ENCODE results near the gene GRM5.
"Not testable (repeated sequence)": the region's sequence is repeated elsewhere in the genome, so short reads cannot be mapped to it uniquely, and the experiment has no call there.

GRM5 gene

DNA sequence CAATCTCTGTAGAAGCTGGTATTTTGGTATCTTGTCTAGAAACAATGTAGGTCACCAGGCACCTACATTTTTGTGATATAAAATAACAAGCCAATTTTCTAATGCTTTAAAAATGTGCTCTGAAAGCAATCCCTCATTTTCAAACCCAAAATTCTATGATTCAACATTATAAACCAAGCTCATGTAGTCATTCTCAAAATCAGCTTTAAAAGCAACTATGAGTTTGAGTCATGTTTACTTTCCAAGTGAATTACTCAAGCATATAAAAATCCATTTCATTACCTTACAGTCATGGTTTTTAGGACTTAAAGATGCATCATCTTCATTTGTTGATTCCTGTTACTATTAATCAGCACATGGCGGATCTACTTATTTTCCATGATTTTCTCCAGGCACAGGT is 216.4 kb downstream of the GRM5 start:
- no peaks in the 10 kb centered on the region for H3K9me3 ChIP-seq (ENCODE audit: control insufficient read depth, low read length)
- no peaks in the 10 kb centered on the region for H3K4me1 ChIP-seq (ENCODE audit: control insufficient read depth, insufficient read depth, low read length, poor library complexity, severe bottlenecking)
- H3K27ac ChIP-seq (ENCODE audit: insufficient read depth, low read length, poor library complexity, severe bottlenecking) = no peak overlapping the region
- no peaks in the 10 kb centered on the region for H3K36me3 ChIP-seq (ENCODE audit: control insufficient read depth, insufficient read depth, low read length)
- DNase-seq = no peak
- H3K27me3 ChIP-seq (replicated peaks; ENCODE audit: control insufficient read depth, insufficient read depth, low read length, poor library complexity, severe bottlenecking) = no peaks in the 10 kb centered on the region
- no peak overlapping the region for H3K4me3 ChIP-seq (ENCODE audit: insufficient read depth, low read depth, low read length, poor library complexity, severe bottlenecking)

DNA sequence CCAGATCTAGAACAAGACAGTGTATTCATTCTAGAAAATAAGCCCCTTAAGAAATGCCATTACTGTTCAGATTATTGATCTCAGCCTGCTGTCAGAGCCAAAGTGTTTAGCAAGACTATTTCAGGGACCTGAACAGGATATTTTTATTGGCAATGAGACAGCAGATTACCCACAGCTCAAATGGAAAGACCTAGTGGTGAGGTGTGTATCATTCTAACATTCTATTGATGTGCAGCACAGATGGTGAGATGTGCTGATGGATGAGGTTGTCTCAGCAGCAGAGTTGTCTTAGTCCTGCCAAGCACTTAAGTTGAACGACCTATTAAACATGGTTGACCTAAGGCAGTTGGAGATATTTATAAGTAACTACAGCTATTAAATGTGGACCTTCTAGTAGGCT is 219.5 kb downstream of the GRM5 start:
- not testable (repeated sequence) for H3K36me3 ChIP-seq (ENCODE audit: control insufficient read depth, insufficient read depth, low read length); H3K9me3 ChIP-seq (ENCODE audit: control insufficient read depth, low read length)

DNA sequence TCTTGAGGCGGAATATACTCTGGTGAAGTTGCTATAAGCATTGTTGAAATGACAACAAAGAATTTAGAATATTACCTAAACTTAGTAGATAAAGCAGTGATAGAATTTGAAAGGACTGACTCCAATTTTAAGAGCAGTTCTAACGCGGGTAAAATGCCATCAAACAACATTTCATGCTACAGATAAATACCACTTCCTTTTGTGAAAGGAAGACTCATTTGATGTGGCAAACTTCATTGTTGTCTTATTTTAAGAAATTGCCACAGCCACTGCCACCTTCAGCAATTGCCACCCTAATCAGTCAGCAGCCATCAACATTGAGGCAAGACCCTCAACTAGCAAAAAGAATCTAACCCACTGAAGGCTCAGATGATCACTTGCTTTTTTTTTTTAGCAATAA is 220.8 kb downstream of the GRM5 start:
- H3K27ac ChIP-seq (ENCODE audit: insufficient read depth, low read length, poor library complexity, severe bottlenecking); H3K4me3 ChIP-seq (ENCODE audit: insufficient read depth, low read depth, low read length, poor library complexity, severe bottlenecking); DNase-seq; H3K27me3 ChIP-seq (replicated peaks; ENCODE audit: control insufficient read depth, insufficient read depth, low read length, poor library complexity, severe bottlenecking); H3K4me1 ChIP-seq (ENCODE audit: control insufficient read depth, insufficient read depth, low read length, poor library complexity, severe bottlenecking); H3K36me3 ChIP-seq (ENCODE audit: control insufficient read depth, insufficient read depth, low read length); H3K9me3 ChIP-seq (ENCODE audit: control insufficient read depth, low read length): not testable (repeated sequence)

More for the DNA sequence above, 219.5 kb downstream of the GRM5 start:
- H3K27ac ChIP-seq (ENCODE audit: insufficient read depth, low read length, poor library complexity, severe bottlenecking); H3K27me3 ChIP-seq (replicated peaks; ENCODE audit: control insufficient read depth, insufficient read depth, low read length, poor library complexity, severe bottlenecking); H3K4me3 ChIP-seq (ENCODE audit: insufficient read depth, low read depth, low read length, poor library complexity, severe bottlenecking); DNase-seq; H3K4me1 ChIP-seq (ENCODE audit: control insufficient read depth, insufficient read depth, low read length, poor library complexity, severe bottlenecking): not testable (repeated sequence)

DNA sequence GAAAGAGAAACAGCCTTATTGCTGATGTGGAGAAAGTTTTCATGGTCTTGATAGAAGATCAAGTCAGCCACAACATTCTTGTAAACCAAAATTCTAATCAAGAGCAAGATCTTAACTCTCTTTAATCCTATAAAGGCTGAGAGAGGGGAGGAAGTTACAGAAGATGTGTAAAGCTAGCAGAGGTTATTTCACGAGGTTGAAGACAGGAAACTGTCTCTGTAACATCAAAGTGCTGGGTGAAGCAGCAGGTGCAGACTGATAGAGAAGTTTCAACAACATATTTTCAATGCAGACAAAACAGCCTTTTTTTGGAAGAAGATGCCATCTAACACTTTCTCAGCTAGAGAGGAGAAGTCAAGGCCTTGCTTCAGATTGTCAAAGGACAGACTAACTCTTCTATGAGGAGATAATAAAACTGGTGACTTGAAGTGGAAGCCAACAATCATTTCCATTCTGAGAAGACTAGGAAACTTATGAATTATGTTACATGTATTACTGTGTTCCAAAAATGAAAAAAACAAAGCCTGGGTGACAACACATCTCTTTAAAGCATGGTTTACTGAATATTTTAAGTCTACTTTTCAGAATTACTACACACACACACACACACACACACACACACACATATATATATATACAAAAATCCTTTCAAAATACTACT is 221.9 kb downstream of the GRM5 start:
- not testable (repeated sequence) for DNase-seq; H3K4me1 ChIP-seq (ENCODE audit: control insufficient read depth, insufficient read depth, low read length, poor library complexity, severe bottlenecking); H3K4me3 ChIP-seq (ENCODE audit: insufficient read depth, low read depth, low read length, poor library complexity, severe bottlenecking); H3K27ac ChIP-seq (ENCODE audit: insufficient read depth, low read length, poor library complexity, severe bottlenecking); H3K27me3 ChIP-seq (replicated peaks; ENCODE audit: control insufficient read depth, insufficient read depth, low read length, poor library complexity, severe bottlenecking); H3K36me3 ChIP-seq (ENCODE audit: control insufficient read depth, insufficient read depth, low read length); H3K9me3 ChIP-seq (ENCODE audit: control insufficient read depth, low read length)

DNA sequence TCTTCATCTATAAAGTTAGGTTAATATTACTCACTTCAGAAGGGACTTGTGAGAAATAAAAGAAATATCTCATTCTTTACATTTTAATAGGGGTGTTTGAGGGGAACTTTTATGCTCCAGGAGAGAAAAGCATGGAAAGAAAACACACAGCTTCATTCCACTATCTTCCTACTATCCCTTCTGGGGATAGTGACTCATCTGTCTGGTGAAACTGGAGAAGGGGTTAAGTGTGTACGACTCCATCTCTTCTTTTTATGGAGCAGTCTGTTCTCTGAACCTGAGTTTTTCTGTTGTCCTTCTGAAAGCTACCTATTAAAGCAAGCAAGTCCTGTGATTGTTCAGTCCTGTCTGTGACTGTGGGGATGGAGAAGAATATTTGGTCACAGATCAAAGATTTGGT is 227.6 kb downstream of the GRM5 start:
- not testable (repeated sequence) for H3K36me3 ChIP-seq (ENCODE audit: control insufficient read depth, insufficient read depth, low read length); H3K4me1 ChIP-seq (ENCODE audit: control insufficient read depth, insufficient read depth, low read length, poor library complexity, severe bottlenecking); H3K4me3 ChIP-seq (ENCODE audit: insufficient read depth, low read depth, low read length, poor library complexity, severe bottlenecking); H3K27ac ChIP-seq (ENCODE audit: insufficient read depth, low read length, poor library complexity, severe bottlenecking); DNase-seq; H3K9me3 ChIP-seq (ENCODE audit: control insufficient read depth, low read length); H3K27me3 ChIP-seq (replicated peaks; ENCODE audit: control insufficient read depth, insufficient read depth, low read length, poor library complexity, severe bottlenecking)

DNA sequence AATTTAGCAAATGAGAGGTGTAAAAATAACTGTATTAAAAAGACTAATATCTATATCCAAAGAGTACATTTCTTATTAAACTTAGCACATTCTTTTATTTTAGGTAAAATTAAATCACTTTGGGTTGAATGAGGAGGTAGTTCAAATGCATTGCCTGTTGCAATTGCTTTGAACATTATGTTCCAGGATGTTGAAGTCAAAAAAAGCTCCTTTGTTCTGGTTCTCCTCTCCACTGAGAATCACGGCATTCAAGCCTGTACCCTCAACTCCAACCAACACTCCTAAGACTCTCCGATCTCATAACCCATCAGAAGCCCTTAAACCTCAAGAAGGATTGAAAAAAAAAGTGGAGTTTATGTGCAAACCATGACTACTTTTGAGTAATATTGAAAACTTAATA is 230.1 kb downstream of the GRM5 start:
- H3K36me3 ChIP-seq (ENCODE audit: control insufficient read depth, insufficient read depth, low read length); H3K27me3 ChIP-seq (replicated peaks; ENCODE audit: control insufficient read depth, insufficient read depth, low read length, poor library complexity, severe bottlenecking); H3K9me3 ChIP-seq (ENCODE audit: control insufficient read depth, low read length); H3K4me3 ChIP-seq (ENCODE audit: insufficient read depth, low read depth, low read length, poor library complexity, severe bottlenecking); H3K4me1 ChIP-seq (ENCODE audit: control insufficient read depth, insufficient read depth, low read length, poor library complexity, severe bottlenecking); DNase-seq; H3K27ac ChIP-seq (ENCODE audit: insufficient read depth, low read length, poor library complexity, severe bottlenecking): not testable (repeated sequence)

DNA sequence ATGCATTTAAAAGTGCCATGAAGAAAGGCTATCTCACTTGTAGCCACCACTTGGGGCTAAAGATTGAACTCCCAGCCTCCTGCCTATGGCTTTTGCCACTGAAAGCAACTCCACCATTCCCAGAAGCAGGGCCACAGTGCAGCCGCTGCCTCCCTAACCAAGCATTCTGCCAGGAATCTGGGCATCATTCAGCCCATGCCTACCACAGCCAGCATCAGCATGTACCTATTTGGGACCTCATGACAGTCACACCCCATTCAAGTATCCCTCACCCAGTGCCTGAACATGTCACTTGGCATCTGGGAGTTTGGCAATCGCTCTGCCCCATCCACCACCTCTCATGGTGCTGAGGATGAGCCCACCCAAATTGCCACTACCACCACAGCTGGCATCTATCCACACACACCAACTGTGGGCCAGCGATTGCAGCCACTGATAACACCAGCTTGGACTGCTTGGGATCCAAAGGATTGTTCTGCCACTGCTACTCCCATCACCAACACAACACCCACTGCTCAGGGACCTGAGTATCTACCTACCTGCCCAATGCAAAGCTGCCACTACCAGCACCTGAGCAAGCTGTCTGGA is 234.4 kb downstream of the GRM5 start:
- DNase-seq = no peak
- Histone ChIP-seq H3K36me3 (ENCODE audit: control insufficient read depth, insufficient read depth, low read length) (no peaks in the 10 kb centered on the region), H3K27ac (ENCODE audit: insufficient read depth, low read length, poor library complexity, severe bottlenecking) (no peak overlapping the region), H3K4me1 (ENCODE audit: control insufficient read depth, insufficient read depth, low read length, poor library complexity, severe bottlenecking) (no peaks in the 10 kb centered on the region), H3K4me3 (ENCODE audit: insufficient read depth, low read depth, low read length, poor library complexity, severe bottlenecking) (no peak overlapping the region), H3K27me3 (replicated peaks; ENCODE audit: control insufficient read depth, insufficient read depth, low read length, poor library complexity, severe bottlenecking) (no peaks in the 10 kb centered on the region), H3K9me3 (ENCODE audit: control insufficient read depth, low read length) (no peaks in the 10 kb centered on the region)

DNA sequence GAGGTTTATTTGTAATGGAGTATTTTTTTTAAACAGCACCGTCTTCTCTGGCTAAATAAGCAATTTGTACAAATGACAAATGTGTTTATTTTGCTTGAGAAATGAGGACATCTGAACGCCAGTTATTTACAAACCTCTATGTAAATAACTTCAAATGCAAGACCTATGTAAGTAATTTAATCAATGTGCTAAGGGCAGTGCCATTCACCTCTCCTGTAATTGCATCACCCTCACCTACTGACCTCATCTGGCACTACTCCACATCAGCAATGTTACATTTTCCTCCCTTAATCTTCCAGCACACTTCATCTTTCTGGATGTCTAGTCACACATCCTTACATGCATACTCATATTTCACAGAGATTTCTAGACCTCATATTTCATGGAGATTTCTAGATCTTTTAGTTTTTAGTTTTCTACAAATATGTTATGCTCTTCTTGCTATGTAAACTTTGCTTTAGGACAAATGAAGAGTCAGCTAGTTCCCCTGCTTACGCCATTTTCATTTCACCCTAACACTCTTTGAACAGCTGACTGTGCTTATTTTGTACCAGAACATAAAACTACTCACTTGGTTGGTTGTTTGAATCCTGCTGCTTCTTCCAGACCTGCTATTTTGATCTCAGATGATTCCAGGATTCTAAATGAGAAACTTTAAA is 238.6 kb downstream of the GRM5 start:
- no peak overlapping the region for H3K4me3 ChIP-seq (ENCODE audit: insufficient read depth, low read depth, low read length, poor library complexity, severe bottlenecking)
- H3K36me3 ChIP-seq (ENCODE audit: control insufficient read depth, insufficient read depth, low read length) = no peaks in the 10 kb centered on the region
- no peak for DNase-seq
- no peaks in the 10 kb centered on the region for H3K27me3 ChIP-seq (replicated peaks; ENCODE audit: control insufficient read depth, insufficient read depth, low read length, poor library complexity, severe bottlenecking)
- H3K9me3 ChIP-seq (ENCODE audit: control insufficient read depth, low read length) = no peaks in the 10 kb centered on the region
- no peak overlapping the region for H3K27ac ChIP-seq (ENCODE audit: insufficient read depth, low read length, poor library complexity, severe bottlenecking)
- no peaks in the 10 kb centered on the region for H3K4me1 ChIP-seq (ENCODE audit: control insufficient read depth, insufficient read depth, low read length, poor library complexity, severe bottlenecking)

DNA sequence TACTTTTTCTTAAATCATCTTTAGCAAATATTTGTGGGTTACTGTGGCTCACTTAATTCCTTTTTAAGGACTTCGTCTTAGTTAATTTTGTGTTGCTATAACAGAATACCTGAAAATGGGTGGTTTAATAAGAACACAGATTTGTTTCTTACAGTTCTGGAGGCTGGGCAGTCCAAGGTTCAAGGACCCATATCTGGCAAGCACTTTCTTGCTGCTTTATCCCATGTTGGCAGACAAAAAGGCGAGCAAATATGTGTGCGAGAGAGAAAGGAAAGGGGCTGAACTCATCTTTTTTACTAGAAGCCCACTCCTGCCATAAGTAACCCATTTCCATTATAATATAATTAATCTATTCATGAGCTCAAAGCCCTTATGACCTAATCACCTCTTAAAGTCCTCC is 246.2 kb downstream of the GRM5 start:
- no peak for DNase-seq
- H3K9me3 ChIP-seq (ENCODE audit: control insufficient read depth, low read length) = no peaks in the 10 kb centered on the region
- H3K27me3 ChIP-seq (replicated peaks; ENCODE audit: control insufficient read depth, insufficient read depth, low read length, poor library complexity, severe bottlenecking) = no peaks in the 10 kb centered on the region
- no peak overlapping the region for H3K27ac ChIP-seq (ENCODE audit: insufficient read depth, low read length, poor library complexity, severe bottlenecking)
- H3K4me3 ChIP-seq (ENCODE audit: insufficient read depth, low read depth, low read length, poor library complexity, severe bottlenecking) = no peak overlapping the region
- H3K4me1 ChIP-seq (ENCODE audit: control insufficient read depth, insufficient read depth, low read length, poor library complexity, severe bottlenecking) = no peaks in the 10 kb centered on the region
- H3K36me3 ChIP-seq (ENCODE audit: control insufficient read depth, insufficient read depth, low read length) = no peaks in the 10 kb centered on the region

DNA sequence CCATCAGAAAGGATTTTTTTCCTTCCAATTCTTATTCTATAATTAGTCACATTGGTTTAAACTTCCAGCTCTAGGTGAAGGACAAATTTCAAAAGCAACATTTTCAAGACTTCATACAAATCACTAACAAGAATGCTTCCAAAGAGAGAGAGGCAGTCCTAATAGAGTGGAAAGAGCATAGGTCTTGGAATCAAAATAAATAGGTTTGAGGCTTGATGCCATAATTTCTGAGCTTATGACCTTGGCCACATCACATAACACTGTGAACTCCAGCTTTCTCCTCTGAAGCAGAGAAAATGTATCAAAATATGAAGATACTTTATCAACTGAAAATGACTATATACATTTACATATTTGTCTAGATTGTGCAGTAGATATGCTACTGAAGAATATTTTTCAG is 246.8 kb downstream of the GRM5 start:
- no peak overlapping the region for H3K27ac ChIP-seq (ENCODE audit: insufficient read depth, low read length, poor library complexity, severe bottlenecking)
- no peaks in the 10 kb centered on the region for H3K4me1 ChIP-seq (ENCODE audit: control insufficient read depth, insufficient read depth, low read length, poor library complexity, severe bottlenecking)
- H3K27me3 ChIP-seq (replicated peaks; ENCODE audit: control insufficient read depth, insufficient read depth, low read length, poor library complexity, severe bottlenecking) = no peaks in the 10 kb centered on the region
- no peaks in the 10 kb centered on the region for H3K9me3 ChIP-seq (ENCODE audit: control insufficient read depth, low read length)
- DNase-seq = no peak
- no peak overlapping the region for H3K4me3 ChIP-seq (ENCODE audit: insufficient read depth, low read depth, low read length, poor library complexity, severe bottlenecking)
- H3K36me3 ChIP-seq (ENCODE audit: control insufficient read depth, insufficient read depth, low read length) = no peaks in the 10 kb centered on the region

Measured in effector memory CD4-positive, alpha-beta T cell (primary cell).